HCT116 (cell line): Measurements from ENCODE around the gene DCAF4. TPM values are rescaled to one million over a fixed set of nuclear protein-coding genes. Genes with fewer than 3 reads are reported as not detected.

ENCODE experiments used
- ATAC-seq: fragments of 200-7000 bp; cut with Tn5 transposase; 2 replicates; pipeline ENCODE4 v1.9.1; 2020; ENCODE audit warnings: mild to moderate bottlenecking, moderate library complexity
- BruUV-seq: library from RNA; stranded (reverse); fragments of 400-500 nt; replicated peaks from 2 replicates; lab custom pipeline; 2021; lab: Mats Ljungman, UMichigan
- CTCF ChIA-PET: fragments of 300-600 bp; sonication (Branson Sonifier 250); formaldehyde crosslinking; loops from one replicate; lab custom pipeline; 2021; ENCODE audit warnings: antibody characterized with exemption; lab: Charles Lee
- POLR2A ChIA-PET: fragments of 300-600, 350-600 bp; sonication (Branson Sonifier 250); formaldehyde crosslinking; loops from one replicate; lab custom pipeline; 2021; ENCODE audit warnings: antibody characterized with exemption; lab: Charles Lee
- RAD21 ChIA-PET, 2 experiments: fragments of 300-600 bp; sonication (Branson Sonifier 250); formaldehyde crosslinking; loops; one replicate each; lab custom pipeline; 2023; ENCODE audit warnings: low total read pairs in 2 of 2; ENCODE audit not compliant: uncharacterized antibody in 2 of 2, unreplicated experiment in 2 of 2, low non-redundant PET in 1 of 2; lab: Charles Lee
- DNase-seq: peaks from one replicate; pipeline ENCODE4 v3.0.0-alpha.2; 2010; ENCODE audit warnings: low read depth, low spot score
- H2AFZ ChIP-seq: fragments of 200-600 bp; shearing (Covaris generic), sonication (generic); 2 replicates; pipeline ENCODE4 v1.6.1; 2017; ENCODE audit warnings: low read depth, mixed run types, mixed read lengths, antibody characterized with exemption, low read length; ENCODE audit not compliant: poor library complexity, severe bottlenecking
- H3K27ac ChIP-seq: 2 replicates; pipeline ENCODE4 v1.5.1; 2012; ENCODE audit warnings: low read depth, low read length
- H3K27me3 ChIP-seq: fragments of 200-600 bp; sonication (generic); 2 replicates; pipeline ENCODE4 v1.6.1; 2016; ENCODE audit warnings: mixed run types, low read length, mixed read lengths; ENCODE audit not compliant: insufficient read depth
- H3K36me3 ChIP-seq, 2 experiments: fragments of 200-500 bp in 1 of 2; fragments of 200-600 bp in 1 of 2; sonication (Bioruptor generic) in 1 of 2; sonication (generic) in 1 of 2; 2 replicates each; pipeline versions ENCODE4 v1.5.1 to v1.6.1; 2014 to 2016; ENCODE audit warnings: low read length in 2 of 2, inconsistent platforms in 1 of 2, mixed read lengths in 1 of 2, mixed run types in 1 of 2; ENCODE audit not compliant: insufficient read depth in 2 of 2, control insufficient read depth in 1 of 2
- H3K4me1 ChIP-seq, 2 experiments: fragments of 200-600 bp in 1 of 2; sonication (generic) in 1 of 2; 2 replicates each; pipeline versions ENCODE4 v1.5.1 to v1.6.1; 2012 to 2017; ENCODE audit warnings: low read length in 2 of 2, inconsistent platforms in 1 of 2, mild to moderate bottlenecking in 1 of 2, mixed read lengths in 1 of 2, mixed run types in 1 of 2, moderate library complexity in 1 of 2; ENCODE audit not compliant: insufficient read depth in 2 of 2, control insufficient read depth in 1 of 2
- H3K4me2 ChIP-seq: fragments of 200-600 bp; sonication (generic); 2 replicates; pipeline ENCODE4 v1.6.1; 2017; ENCODE audit warnings: mixed run types, low read length, mixed read lengths
- H3K4me3 ChIP-seq, 2 experiments: fragments of 200-600 bp in 1 of 2; sonication (generic) in 1 of 2; replicated peaks in 1 of 2; 2 replicates each; pipeline ENCODE4 v1.5.1; 2011 to 2016; ENCODE audit warnings: low read length in 2 of 2, control low read depth in 1 of 2, low read depth in 1 of 2, mild to moderate bottlenecking in 1 of 2, mixed read lengths in 1 of 2, mixed run types in 1 of 2
- H3K79me2 ChIP-seq: fragments of 200-600 bp; sonication (generic); 2 replicates; pipeline ENCODE4 v1.6.1; 2017; ENCODE audit warnings: mild to moderate bottlenecking, mixed run types, low read length, moderate library complexity, mixed read lengths; ENCODE audit not compliant: insufficient read depth
- H3K9ac ChIP-seq: fragments of 200-600 bp; sonication (generic); 2 replicates; pipeline ENCODE4 v1.6.1; 2016; ENCODE audit warnings: low read length, mixed read lengths
- H3K9me2 ChIP-seq: fragments of 200-600 bp; sonication (generic), shearing (Covaris generic); 2 replicates; pipeline ENCODE4 v1.6.1; 2017; ENCODE audit warnings: mixed run types, mild to moderate bottlenecking, moderate library complexity; ENCODE audit not compliant: insufficient read depth
- H3K9me3 ChIP-seq, 2 experiments: fragments of 200-500 bp in 1 of 2; fragments of 200-600 bp in 1 of 2; sonication (Bioruptor generic) in 1 of 2; sonication (generic) in 1 of 2; 2 replicates each; pipeline ENCODE4 v1.6.1; 2014 to 2017; ENCODE audit warnings: low read length in 2 of 2, mixed read lengths in 2 of 2, inconsistent platforms in 1 of 2, low read depth in 1 of 2, mild to moderate bottlenecking in 1 of 2, mixed run types in 1 of 2, moderate library complexity in 1 of 2; ENCODE audit not compliant: control insufficient read depth in 1 of 2, insufficient read depth in 1 of 2
- H4K20me1 ChIP-seq: fragments of 200-600 bp; sonication (generic), shearing (Covaris generic); 2 replicates; pipeline ENCODE4 v1.6.1; 2017; ENCODE audit warnings: mixed run types, mild to moderate bottlenecking, moderate library complexity; ENCODE audit not compliant: insufficient read depth
- ATF3 ChIP-seq: IDR thresholded peaks from 2 replicates; pipeline ENCODE4 v1.6.1; 2012
- CEBPB ChIP-seq: IDR thresholded peaks from 2 replicates; pipeline ENCODE4 v1.6.1; 2012; ENCODE audit warnings: low read depth
- EGR1 ChIP-seq: IDR thresholded peaks from 2 replicates; pipeline ENCODE4 v1.6.1; 2012; ENCODE audit warnings: low read depth
- ELF1 ChIP-seq: IDR thresholded peaks from 2 replicates; pipeline ENCODE4 v1.6.1; 2012; ENCODE audit warnings: low read depth, borderline replicate concordance
- EZH2 ChIP-seq: fragments of 200-600 bp; sonication (generic); IDR thresholded peaks from 2 replicates; pipeline ENCODE4 v1.6.1; 2017; ENCODE audit warnings: antibody characterized with exemption, mixed run types
- EZH2phosphoT487 ChIP-seq: fragments of 200-600 bp; IDR thresholded peaks from 2 replicates; pipeline ENCODE4 v1.6.1; 2018; ENCODE audit warnings: antibody characterized with exemption, borderline replicate concordance
- MAX ChIP-seq: IDR thresholded peaks from 2 replicates; pipeline ENCODE4 v1.6.1; 2012
- POLR2AphosphoS5 ChIP-seq: IDR thresholded peaks from 2 replicates; pipeline ENCODE4 v1.6.1; 2011; ENCODE audit warnings: mild to moderate bottlenecking, low read depth, low read length, moderate library complexity
- RAD21 ChIP-seq: IDR thresholded peaks from 2 replicates; pipeline ENCODE4 v1.6.1; 2012; ENCODE audit warnings: low read depth, mild to moderate bottlenecking
- SP1 ChIP-seq: IDR thresholded peaks from 2 replicates; pipeline ENCODE4 v1.6.1; 2012; ENCODE audit warnings: low read depth
- YY1 ChIP-seq: IDR thresholded peaks from 2 replicates; pipeline ENCODE4 v1.6.1; 2011; ENCODE audit warnings: low read length, low read depth, moderate library complexity, mild to moderate bottlenecking; ENCODE audit not compliant: insufficient replicate concordance; ENCODE audit errors: extremely low read depth
- ZFX ChIP-seq: fragments of 450-650 bp; IDR thresholded peaks from 2 replicates; pipeline ENCODE4 v1.6.1; 2017
- ZNF274 ChIP-seq: fragments of 200-500 bp; sonication (Bioruptor generic); IDR thresholded peaks from 2 replicates; pipeline ENCODE4 v1.6.1; 2014; ENCODE audit warnings: mild to moderate bottlenecking, low read depth, low read length, inconsistent platforms
- intact Hi-C: fragments of 100-400 bp; cut with micrococcal nuclease; formaldehyde crosslinking; loops from 2 replicates; pipeline ENCODE4 v1.10.0; 2022
- total RNA-seq: library from RNA; stranded (reverse); gene quantifications from one replicate; pipeline ENCODE4 v1.2.1, GENCODE V29; 2021; ENCODE audit not compliant: unreplicated experiment
- TF ChIP-seq, protein P1 (sequence below): IDR thresholded peaks from 2 replicates; pipeline ENCODE4 v1.6.1; 2012; ENCODE audit warnings: low read depth

Gene DCAF4
- total RNA-seq, 1 experiment from 2014 or later, result 19.3 TPM

DNA sequence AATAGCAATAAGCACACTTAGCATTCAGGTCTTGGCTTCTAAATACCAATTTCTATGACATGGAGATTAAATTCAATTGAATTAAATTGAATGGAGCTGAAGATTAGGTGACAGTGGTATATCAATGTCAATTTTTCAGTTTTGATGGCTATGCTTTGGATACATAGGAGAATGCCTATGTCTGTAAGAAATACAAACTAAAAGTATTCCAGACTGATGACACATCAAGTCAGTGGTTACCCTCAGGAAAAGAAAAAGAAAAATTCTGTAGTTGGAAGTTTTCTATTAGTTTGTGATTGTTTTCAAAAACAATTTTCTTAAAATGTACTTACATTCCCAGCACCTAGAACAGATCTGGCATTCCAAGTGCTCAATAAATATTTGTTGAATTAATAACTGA lies 4.9 kb upstream of the DCAF4 start:
- POLR2A ChIA-PET, result no interaction called here
- Histone ChIP-seq H3K4me3 (no peak overlapping the region), H3K4me1 (peaks cover 0 to 14% of the 10 kb centered on the region in 2 experiments; a peak in 2 of 4 replicates), H3K27me3 (no peaks in the 10 kb centered on the region), H3K9ac (no peak overlapping the region), H3K36me3 (no peaks in the 10 kb centered on the region), H2AFZ (no peak overlapping the region), H4K20me1 (no peaks in the 10 kb centered on the region), H3K4me2 (no peak overlapping the region)
- ATAC-seq, result no peak
- intact Hi-C loops, result no loop called here
- TF ChIP-seq RAD21, result no peak
- no peak for TF ChIP-seq ELF1
- no peak for TF ChIP-seq EGR1
- no peak for TF ChIP-seq ZFX
- TF ChIP-seq, all 23 proteins: peak for 0
- CTCF ChIA-PET, result interaction anchor here (1.4 kb wide), 1 partner anchor 550 kb away, joined by 3 read pairs; no protein-coding TSS in a partner anchor
- DNase-seq, result no peak
- BruUV-seq, result no TSS peak
- H3K9me3 ChIP-seq, result no peaks in the 10 kb centered on the region
- no peak overlapping the region for H3K27ac ChIP-seq
- no peaks in the 10 kb centered on the region for H3K9me2 ChIP-seq
- RAD21 ChIA-PET, result no interaction called here
- no peaks in the 10 kb centered on the region for H3K79me2 ChIP-seq

DNA sequence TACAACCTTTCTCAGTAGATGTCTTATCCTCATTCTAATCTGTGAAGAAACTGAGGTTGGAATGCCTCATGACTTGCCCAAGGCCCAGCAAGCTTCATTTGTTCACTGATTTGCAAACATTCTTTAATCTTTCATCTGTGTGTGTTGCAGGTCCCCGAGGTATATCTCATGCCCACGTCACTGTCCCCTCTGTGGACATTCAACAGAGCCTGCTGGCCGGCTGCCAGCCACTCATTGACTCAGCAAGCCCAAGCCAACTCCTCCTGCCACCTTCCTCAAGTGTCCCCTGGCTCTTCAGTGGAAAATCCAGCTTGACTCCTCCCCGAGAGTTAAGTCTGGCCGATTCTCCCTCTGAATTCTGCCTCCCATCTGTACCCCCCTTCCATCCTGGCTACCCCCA lies 1.9 kb upstream of the DCAF4 start:
- ATAC-seq, result no peak
- Histone ChIP-seq H3K9ac (no peak overlapping the region), H3K27ac (no peak overlapping the region)
- BruUV-seq, result no TSS peak
- TF ChIP-seq ZNF274 (no peak), ATF3 (no peak), YY1 (no peak), EZH2phosphoT487 (no peak), EZH2 (no peak), POLR2AphosphoS5 (no peak), EGR1 (no peak), MAX (no peak), CEBPB (no peak), SP1 (no peak)
- TF ChIP-seq, protein P1, sequence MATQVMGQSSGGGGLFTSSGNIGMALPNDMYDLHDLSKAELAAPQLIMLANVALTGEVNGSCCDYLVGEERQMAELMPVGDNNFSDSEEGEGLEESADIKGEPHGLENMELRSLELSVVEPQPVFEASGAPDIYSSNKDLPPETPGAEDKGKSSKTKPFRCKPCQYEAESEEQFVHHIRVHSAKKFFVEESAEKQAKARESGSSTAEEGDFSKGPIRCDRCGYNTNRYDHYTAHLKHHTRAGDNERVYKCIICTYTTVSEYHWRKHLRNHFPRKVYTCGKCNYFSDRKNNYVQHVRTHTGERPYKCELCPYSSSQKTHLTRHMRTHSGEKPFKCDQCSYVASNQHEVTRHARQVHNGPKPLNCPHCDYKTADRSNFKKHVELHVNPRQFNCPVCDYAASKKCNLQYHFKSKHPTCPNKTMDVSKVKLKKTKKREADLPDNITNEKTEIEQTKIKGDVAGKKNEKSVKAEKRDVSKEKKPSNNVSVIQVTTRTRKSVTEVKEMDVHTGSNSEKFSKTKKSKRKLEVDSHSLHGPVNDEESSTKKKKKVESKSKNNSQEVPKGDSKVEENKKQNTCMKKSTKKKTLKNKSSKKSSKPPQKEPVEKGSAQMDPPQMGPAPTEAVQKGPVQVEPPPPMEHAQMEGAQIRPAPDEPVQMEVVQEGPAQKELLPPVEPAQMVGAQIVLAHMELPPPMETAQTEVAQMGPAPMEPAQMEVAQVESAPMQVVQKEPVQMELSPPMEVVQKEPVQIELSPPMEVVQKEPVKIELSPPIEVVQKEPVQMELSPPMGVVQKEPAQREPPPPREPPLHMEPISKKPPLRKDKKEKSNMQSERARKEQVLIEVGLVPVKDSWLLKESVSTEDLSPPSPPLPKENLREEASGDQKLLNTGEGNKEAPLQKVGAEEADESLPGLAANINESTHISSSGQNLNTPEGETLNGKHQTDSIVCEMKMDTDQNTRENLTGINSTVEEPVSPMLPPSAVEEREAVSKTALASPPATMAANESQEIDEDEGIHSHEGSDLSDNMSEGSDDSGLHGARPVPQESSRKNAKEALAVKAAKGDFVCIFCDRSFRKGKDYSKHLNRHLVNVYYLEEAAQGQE, result no peak
- TF ChIP-seq, all 23 proteins: peak for 0
- POLR2A ChIA-PET, result no interaction called here
- Histone ChIP-seq H3K79me2 (peaks cover 18% of the 10 kb centered on the region; the same call in 1 of the 2 replicates), H3K4me1 (peaks cover 3 to 26% of the 10 kb centered on the region in 2 experiments; a peak in 3 of 4 replicates), H3K4me2 (no peak overlapping the region), H3K36me3 (no peaks in the 10 kb centered on the region), H3K9me3 (no peaks in the 10 kb centered on the region), H3K27me3 (no peaks in the 10 kb centered on the region), H3K4me3 (no peak overlapping the region), H2AFZ (no peak overlapping the region), H4K20me1 (no peaks in the 10 kb centered on the region), H3K9me2 (no peaks in the 10 kb centered on the region)
- RAD21 ChIA-PET, result no interaction called here
- intact Hi-C loops, result no loop called here
- CTCF ChIA-PET, result no interaction called here
- no peak for DNase-seq
